HG03175 (cell line): ENCODE data around the gene NSUN6.

Experiments
- ATAC-seq: cut with Tn5 transposase; IDR thresholded peaks from one replicate; pipeline ENCODE4 v1.9.1; 2021; ENCODE audit warnings: mild to moderate bottlenecking, moderate library complexity; ENCODE audit not compliant: unreplicated experiment

The NSUN6 gene

DNA sequence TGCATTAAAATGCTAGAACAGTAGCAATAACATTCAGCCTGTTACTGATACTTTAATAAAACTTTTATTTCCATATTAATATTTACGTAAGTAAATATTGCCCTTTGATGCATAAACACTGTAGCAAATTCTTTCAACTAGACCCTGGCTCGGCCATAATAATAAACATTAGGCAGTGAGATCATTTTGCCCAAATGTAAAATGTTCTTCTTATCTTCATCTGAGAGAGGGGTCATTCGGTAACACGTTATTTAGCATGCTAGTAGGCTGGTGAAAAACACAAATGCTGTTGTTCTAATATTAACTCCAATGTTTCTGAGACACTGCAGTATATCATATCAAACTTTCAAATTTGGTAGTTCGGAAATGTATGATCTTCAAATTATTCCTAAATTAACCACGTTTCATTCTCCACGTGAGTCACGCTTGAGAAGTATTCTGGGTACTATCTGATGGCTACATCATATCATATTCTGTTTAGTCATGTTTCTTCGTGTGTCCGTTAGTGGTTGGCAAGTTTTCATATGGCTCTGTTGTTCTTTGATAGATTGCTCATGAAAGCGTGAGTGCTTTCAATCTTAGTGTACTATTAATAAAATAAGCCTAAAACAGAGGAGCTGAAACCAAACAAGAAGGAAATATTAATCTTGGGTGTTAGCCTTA, 145.8 kb downstream of the NSUN6 start:
- no peak for ATAC-seq

DNA sequence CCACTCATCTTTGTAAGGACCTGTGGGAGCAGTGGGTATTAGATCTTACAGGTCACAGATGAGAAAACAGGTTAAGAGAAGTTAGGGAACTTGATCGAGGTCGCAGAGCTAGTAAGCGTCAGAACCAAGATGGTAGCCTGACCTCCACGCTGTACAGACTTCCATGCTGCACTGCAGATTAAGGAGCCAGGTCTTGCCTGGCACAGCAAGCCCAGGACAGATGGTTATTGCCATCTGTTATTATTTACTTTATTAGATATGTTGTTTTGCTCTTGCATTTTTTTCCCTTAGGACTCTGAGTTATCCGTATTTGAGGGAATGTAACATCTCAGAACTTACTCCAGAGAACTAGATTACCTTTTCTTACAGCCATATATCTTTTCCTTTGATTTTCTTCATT, 147.2 kb downstream of the NSUN6 start:
- ATAC-seq, result no peak

DNA sequence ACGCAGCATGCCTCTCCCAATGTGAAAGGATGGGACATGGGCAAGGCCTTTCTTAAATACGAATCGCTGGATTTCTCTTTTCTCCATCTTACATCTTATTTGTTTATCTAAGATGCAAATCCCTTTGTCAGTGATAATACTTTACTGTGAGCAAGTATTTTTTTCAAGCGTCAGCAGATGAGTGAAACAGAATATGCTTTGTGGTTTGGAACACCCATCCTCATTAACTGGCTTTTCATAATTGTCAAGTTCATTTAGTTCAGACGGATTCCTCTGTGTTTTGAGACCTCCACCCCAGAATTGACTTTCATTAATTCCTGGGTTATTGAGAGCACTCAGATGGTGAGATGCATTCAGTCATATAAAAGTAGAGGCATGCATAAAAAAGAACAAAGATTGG, 149.8 kb downstream of the NSUN6 start:
- peak; percentile 16 for ATAC-seq

GRCh38 chr10:18501198-18501597, 150.2 kb downstream of the NSUN6 start:
- ATAC-seq, result peak; percentile 84

- ATAC-seq, result no peak
Measured at GRCh38 chr10:18500576-18500975, 150.8 kb downstream of the NSUN6 start.

- no peak for ATAC-seq
Measured at GRCh38 chr10:18498998-18499397, 152.4 kb downstream of the NSUN6 start.

GRCh38 chr10:18497806-18498369, 153.5 kb downstream of the NSUN6 start:
- no peak for ATAC-seq
